ENCODE measurements around the gene SHOC2. TPM values are rescaled to one million over a fixed set of nuclear protein-coding genes. Genes with fewer than 3 reads are reported as not detected.
A peak's percentile ranks its signal among the peaks of the same experiment; 100 is the strongest.

SHOC2 gene
- total and polyA plus RNA-seq, 2 of the 13 experiments (the other 11 are each of a cell fraction or from before 2014, with no cell fraction given), result 8.6 to 25.5 TPM

- no peak for TF ChIP-seq SIN3A (IDR thresholded peaks at IDR 0.05; ENCODE audit: borderline replicate concordance, low read depth, low read length)
- TF ChIP-seq SMC3 (IDR thresholded peaks at IDR 0.05; ENCODE audit: low read length), result no peak
- no peak for TF ChIP-seq ZNF274 (CRISPR knock-in tag; IDR thresholded peaks at IDR 0.05)
- no peak for TF ChIP-seq BCLAF1 (IDR thresholded peaks at IDR 0.05)
- no peak for TF ChIP-seq ZNF350 (CRISPR knock-in tag; IDR thresholded peaks at IDR 0.05; ENCODE audit: borderline replicate concordance, low read depth)
- no peak for TF ChIP-seq KDM5B (CRISPR knock-in tag; IDR thresholded peaks at IDR 0.05; ENCODE audit: borderline replicate concordance)
- no peak for TF ChIP-seq IRX3 (CRISPR knock-in tag; IDR thresholded peaks at IDR 0.05; ENCODE audit: borderline replicate concordance, low read depth)
- TF ChIP-seq HNRNPL (IDR thresholded peaks at IDR 0.05; ENCODE audit: low read depth, low read length), result no peak
- TF ChIP-seq FOXP1 (IDR thresholded peaks at IDR 0.05), result no peak
- TF ChIP-seq FOXP1 (CRISPR knock-in tag; IDR thresholded peaks at IDR 0.05), result peak; percentile 58
- no peak for TF ChIP-seq ZNF383 (CRISPR knock-in tag; IDR thresholded peaks at IDR 0.05; ENCODE audit: borderline replicate concordance)
- peak; percentile 30; the same call in 1 of the 2 replicates for TF ChIP-seq FOXO1 (CRISPR knock-in tag; IDR thresholded peaks at IDR 0.05)
- TF ChIP-seq MLLT10 (CRISPR knock-in tag; IDR thresholded peaks at IDR 0.05), result no peak
- no peak for TF ChIP-seq ZNF556 (CRISPR knock-in tag; IDR thresholded peaks at IDR 0.05; ENCODE audit: borderline replicate concordance)
- TF ChIP-seq ZNF44 (CRISPR knock-in tag; IDR thresholded peaks at IDR 0.05), result no peak
- no peak for TF ChIP-seq ZUFSP (CRISPR knock-in tag; IDR thresholded peaks at IDR 0.05; ENCODE audit: borderline replicate concordance)
- TF ChIP-seq SMAD1 (CRISPR knock-in tag; IDR thresholded peaks at IDR 0.05; ENCODE audit: borderline replicate concordance, low read depth), result no peak
- TF ChIP-seq, protein P1, sequence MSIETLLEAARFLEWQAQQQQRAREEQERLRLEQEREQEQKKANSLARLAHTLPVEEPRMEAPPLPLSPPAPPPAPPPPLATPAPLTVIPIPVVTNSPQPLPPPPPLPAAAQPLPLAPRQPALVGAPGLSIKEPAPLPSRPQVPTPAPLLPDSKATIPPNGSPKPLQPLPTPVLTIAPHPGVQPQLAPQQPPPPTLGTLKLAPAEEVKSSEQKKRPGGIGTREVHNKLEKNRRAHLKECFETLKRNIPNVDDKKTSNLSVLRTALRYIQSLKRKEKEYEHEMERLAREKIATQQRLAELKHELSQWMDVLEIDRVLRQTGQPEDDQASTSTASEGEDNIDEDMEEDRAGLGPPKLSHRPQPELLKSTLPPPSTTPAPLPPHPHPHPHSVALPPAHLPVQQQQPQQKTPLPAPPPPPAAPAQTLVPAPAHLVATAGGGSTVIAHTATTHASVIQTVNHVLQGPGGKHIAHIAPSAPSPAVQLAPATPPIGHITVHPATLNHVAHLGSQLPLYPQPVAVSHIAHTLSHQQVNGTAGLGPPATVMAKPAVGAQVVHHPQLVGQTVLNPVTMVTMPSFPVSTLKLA (IDR thresholded peaks at IDR 0.05), result peak; percentile 73
- TF ChIP-seq ZSCAN21 (CRISPR knock-in tag; IDR thresholded peaks at IDR 0.05; ENCODE audit: borderline replicate concordance), result no peak
- no peak for TF ChIP-seq ZNF326 (CRISPR knock-in tag; IDR thresholded peaks at IDR 0.05; ENCODE audit: borderline replicate concordance)
- TF ChIP-seq ZNF460 (CRISPR knock-in tag; IDR thresholded peaks at IDR 0.05; ENCODE audit: borderline replicate concordance), result no peak
- 0 out of 2 replicates have a peak, but pooled peaks have one; percentile 14 for TF ChIP-seq RXRB (CRISPR knock-in tag; IDR thresholded peaks at IDR 0.05; ENCODE audit: borderline replicate concordance)
- TF ChIP-seq GFI1 (CRISPR knock-in tag; IDR thresholded peaks at IDR 0.05; ENCODE audit: borderline replicate concordance), result no peak
- TF ChIP-seq RBAK (CRISPR knock-in tag; IDR thresholded peaks at IDR 0.05), result no peak
- TF ChIP-seq HNRNPLL (IDR thresholded peaks at IDR 0.05; ENCODE audit: low read depth, low read length, poor library complexity, severe bottlenecking), result no peak
Measured at GRCh38 chr10:110923856-110924493, 4.6 kb downstream of the SHOC2 start (continued).
